Measurements from ENCODE around the gene LRSAM1.

LRSAM1 gene

GRCh38 chr9:127493592-127494303 lies 42.4 kb downstream of the LRSAM1 start:
- H3K36me3 Mint-ChIP-seq, result peaks cover 4% of the 10 kb centered on the region
- no peaks in the 10 kb centered on the region for H3K4me1 Mint-ChIP-seq (ENCODE audit: low read depth)
- H3K9me3 Mint-ChIP-seq (ENCODE audit: low read depth), result no peaks in the 10 kb centered on the region
- H3K27ac Mint-ChIP-seq, result no peak overlapping the region
- H3K27me3 Mint-ChIP-seq, result no peaks in the 10 kb centered on the region
- H3K4me3 Mint-ChIP-seq, result no peak overlapping the region

- no peaks in the 10 kb centered on the region for H3K9me3 Mint-ChIP-seq (ENCODE audit: low read depth)
- H3K27ac Mint-ChIP-seq, result no peak overlapping the region
- peaks cover 4% of the 10 kb centered on the region for H3K36me3 Mint-ChIP-seq
- no peak overlapping the region for H3K4me3 Mint-ChIP-seq
- no peaks in the 10 kb centered on the region for H3K4me1 Mint-ChIP-seq (ENCODE audit: low read depth)
- no peaks in the 10 kb centered on the region for H3K27me3 Mint-ChIP-seq
Observed at GRCh38 chr9:127494304-127494702, 43.0 kb downstream of the LRSAM1 start.

GRCh38 chr9:127495884-127496555 lies 44.7 kb downstream of the LRSAM1 start:
- Mint-ChIP-seq H3K4me1 (ENCODE audit: low read depth) (no peaks in the 10 kb centered on the region), H3K9me3 (ENCODE audit: low read depth) (no peaks in the 10 kb centered on the region), H3K4me3 (no peak overlapping the region), H3K27ac (no peak overlapping the region), H3K27me3 (no peaks in the 10 kb centered on the region), H3K36me3 (peaks cover 4% of the 10 kb centered on the region)

- H3K27me3 Mint-ChIP-seq, result no peaks in the 10 kb centered on the region
- peaks cover 4% of the 10 kb centered on the region for H3K36me3 Mint-ChIP-seq
- H3K9me3 Mint-ChIP-seq (ENCODE audit: low read depth), result no peaks in the 10 kb centered on the region
- no peak overlapping the region for H3K27ac Mint-ChIP-seq
- no peak overlapping the region for H3K4me3 Mint-ChIP-seq
- no peaks in the 10 kb centered on the region for H3K4me1 Mint-ChIP-seq (ENCODE audit: low read depth)
Observed at GRCh38 chr9:127496974-127497373, 45.7 kb downstream of the LRSAM1 start.

GRCh38 chr9:127497656-127498290 lies 46.5 kb downstream of the LRSAM1 start:
- Mint-ChIP-seq H3K4me3 (no peak overlapping the region), H3K27ac (no peak overlapping the region), H3K4me1 (ENCODE audit: low read depth) (no peaks in the 10 kb centered on the region), H3K36me3 (peaks cover 4% of the 10 kb centered on the region), H3K27me3 (no peaks in the 10 kb centered on the region), H3K9me3 (ENCODE audit: low read depth) (no peaks in the 10 kb centered on the region)

- no peaks in the 10 kb centered on the region for H3K9me3 Mint-ChIP-seq (ENCODE audit: low read depth)
- H3K27ac Mint-ChIP-seq, result no peak overlapping the region
- H3K4me1 Mint-ChIP-seq (ENCODE audit: low read depth), result no peaks in the 10 kb centered on the region
- peaks cover 4% of the 10 kb centered on the region for H3K36me3 Mint-ChIP-seq
- no peak overlapping the region for H3K4me3 Mint-ChIP-seq
- no peaks in the 10 kb centered on the region for H3K27me3 Mint-ChIP-seq
Observed at GRCh38 chr9:127498298-127498697, 47.0 kb downstream of the LRSAM1 start.

- H3K4me1 Mint-ChIP-seq (ENCODE audit: low read depth), result no peaks in the 10 kb centered on the region
- H3K27ac Mint-ChIP-seq, result no peak overlapping the region
- H3K36me3 Mint-ChIP-seq, result peaks cover 4% of the 10 kb centered on the region
- H3K4me3 Mint-ChIP-seq, result no peak overlapping the region
- H3K27me3 Mint-ChIP-seq, result no peaks in the 10 kb centered on the region
- H3K9me3 Mint-ChIP-seq (ENCODE audit: low read depth), result no peaks in the 10 kb centered on the region
Observed at GRCh38 chr9:127500399-127500798, 49.1 kb downstream of the LRSAM1 start.

GRCh38 chr9:127500862-127501261 lies 49.6 kb downstream of the LRSAM1 start:
- H3K27me3 Mint-ChIP-seq, result no peaks in the 10 kb centered on the region
- no peaks in the 10 kb centered on the region for H3K9me3 Mint-ChIP-seq (ENCODE audit: low read depth)
- no peak overlapping the region for H3K4me3 Mint-ChIP-seq
- H3K27ac Mint-ChIP-seq, result no peak overlapping the region
- H3K36me3 Mint-ChIP-seq, result peaks cover 4% of the 10 kb centered on the region
- H3K4me1 Mint-ChIP-seq (ENCODE audit: low read depth), result no peaks in the 10 kb centered on the region

GRCh38 chr9:127501821-127502343 lies 50.6 kb downstream of the LRSAM1 start:
- H3K9me3 Mint-ChIP-seq (ENCODE audit: low read depth), result no peaks in the 10 kb centered on the region
- H3K4me1 Mint-ChIP-seq (ENCODE audit: low read depth), result no peaks in the 10 kb centered on the region
- no peaks in the 10 kb centered on the region for H3K27me3 Mint-ChIP-seq
- no peaks in the 10 kb centered on the region for H3K36me3 Mint-ChIP-seq
- H3K4me3 Mint-ChIP-seq, result no peak overlapping the region
- H3K27ac Mint-ChIP-seq, result no peak overlapping the region

GRCh38 chr9:127502706-127503378 lies 51.5 kb downstream of the LRSAM1 start:
- no peaks in the 10 kb centered on the region for H3K9me3 Mint-ChIP-seq (ENCODE audit: low read depth)
- no peaks in the 10 kb centered on the region for H3K27me3 Mint-ChIP-seq
- H3K4me1 Mint-ChIP-seq (ENCODE audit: low read depth), result no peaks in the 10 kb centered on the region
- no peaks in the 10 kb centered on the region for H3K36me3 Mint-ChIP-seq
- H3K27ac Mint-ChIP-seq, result no peak overlapping the region
- no peak overlapping the region for H3K4me3 Mint-ChIP-seq

- Mint-ChIP-seq H3K36me3 (no peaks in the 10 kb centered on the region), H3K9me3 (ENCODE audit: low read depth) (no peaks in the 10 kb centered on the region), H3K27ac (no peak overlapping the region), H3K4me3 (no peak overlapping the region), H3K27me3 (no peaks in the 10 kb centered on the region), H3K4me1 (ENCODE audit: low read depth) (no peaks in the 10 kb centered on the region)
Observed at GRCh38 chr9:127503379-127503921, 52.1 kb downstream of the LRSAM1 start.

- no peaks in the 10 kb centered on the region for H3K4me1 Mint-ChIP-seq (ENCODE audit: low read depth)
- H3K27ac Mint-ChIP-seq, result no peak overlapping the region
- H3K27me3 Mint-ChIP-seq, result no peaks in the 10 kb centered on the region
- H3K4me3 Mint-ChIP-seq, result no peak overlapping the region
- no peaks in the 10 kb centered on the region for H3K9me3 Mint-ChIP-seq (ENCODE audit: low read depth)
- no peaks in the 10 kb centered on the region for H3K36me3 Mint-ChIP-seq
Observed at GRCh38 chr9:127503947-127504886, 52.9 kb downstream of the LRSAM1 start.

GRCh38 chr9:127504887-127505251 lies 53.6 kb downstream of the LRSAM1 start:
- Mint-ChIP-seq H3K4me3 (no peak overlapping the region), H3K4me1 (ENCODE audit: low read depth) (no peaks in the 10 kb centered on the region), H3K36me3 (no peaks in the 10 kb centered on the region), H3K9me3 (ENCODE audit: low read depth) (no peaks in the 10 kb centered on the region), H3K27ac (no peak overlapping the region), H3K27me3 (no peaks in the 10 kb centered on the region)

All from activated naive CD8-positive, alpha-beta T cell (primary cell).